GM21737 (cell line): ENCODE results near the gene TDRD1.

Experiments used
- ATAC-seq: cut with Tn5 transposase; IDR thresholded peaks from one replicate; pipeline ENCODE4 v1.9.1; 2021; ENCODE audit warnings: mild to moderate bottlenecking, moderate library complexity; ENCODE audit not compliant: unreplicated experiment

The TDRD1 gene

DNA sequence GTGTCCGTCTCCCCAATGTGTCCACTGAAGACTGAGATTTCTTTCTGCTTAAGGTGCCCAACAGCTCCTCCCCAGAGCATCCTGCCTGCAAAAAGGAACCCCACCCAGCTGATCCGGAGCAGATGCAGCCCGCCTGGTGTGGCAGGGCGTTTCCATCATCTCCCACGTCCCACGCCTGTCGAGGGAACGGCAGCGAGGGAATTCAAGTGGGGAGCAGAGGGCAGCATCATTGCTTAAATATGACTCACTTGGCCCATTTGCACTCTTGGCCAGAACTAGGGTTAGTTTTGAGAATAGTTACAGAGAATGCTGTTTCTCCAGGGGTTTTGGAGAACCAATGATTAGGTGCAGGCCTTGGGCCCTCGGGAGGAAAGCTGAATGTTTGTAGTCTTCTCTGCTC, 80.7 kb downstream of the TDRD1 start:
- no peak for ATAC-seq

DNA sequence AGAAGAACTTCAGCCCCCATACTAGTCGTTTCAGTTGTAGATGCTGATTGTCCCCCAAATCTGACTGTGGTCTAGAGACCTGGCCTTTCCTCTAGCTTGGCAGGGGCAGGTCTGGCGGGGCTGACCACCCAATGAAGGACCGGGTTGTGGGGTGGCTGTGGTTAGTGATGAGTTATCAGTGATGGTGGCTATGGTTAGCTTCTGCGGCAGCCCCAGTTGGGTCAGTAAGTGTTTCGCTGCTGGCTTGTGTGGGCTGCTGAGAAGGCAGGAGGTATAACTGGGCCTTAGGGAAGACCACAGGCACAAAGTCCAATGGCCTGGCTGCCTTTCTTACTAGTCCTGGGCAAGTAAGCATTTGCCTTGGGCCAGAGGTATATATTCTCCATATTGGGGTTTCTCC, 81.2 kb downstream of the TDRD1 start:
- ATAC-seq = no peak

DNA sequence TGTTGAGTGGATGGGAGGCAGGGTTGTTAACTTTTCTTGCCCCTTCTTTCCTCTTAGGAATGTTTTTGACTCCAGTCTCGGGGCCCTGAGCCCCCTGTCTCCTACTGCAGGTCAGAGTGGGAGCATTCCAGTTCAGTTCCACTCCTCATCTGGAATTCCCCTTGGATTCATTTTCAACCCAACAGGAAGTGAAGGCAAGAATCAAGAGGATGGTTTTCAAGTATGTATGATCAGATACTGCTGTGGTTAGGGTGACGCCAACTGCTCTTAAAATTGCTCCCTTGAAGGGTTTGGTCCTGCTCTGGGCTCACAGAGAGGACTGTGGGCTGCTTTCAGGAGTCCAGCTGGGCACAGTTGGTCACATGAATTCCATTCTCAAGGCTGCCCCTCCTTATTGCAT, 81.9 kb downstream of the TDRD1 start:
- ATAC-seq = no peak

DNA sequence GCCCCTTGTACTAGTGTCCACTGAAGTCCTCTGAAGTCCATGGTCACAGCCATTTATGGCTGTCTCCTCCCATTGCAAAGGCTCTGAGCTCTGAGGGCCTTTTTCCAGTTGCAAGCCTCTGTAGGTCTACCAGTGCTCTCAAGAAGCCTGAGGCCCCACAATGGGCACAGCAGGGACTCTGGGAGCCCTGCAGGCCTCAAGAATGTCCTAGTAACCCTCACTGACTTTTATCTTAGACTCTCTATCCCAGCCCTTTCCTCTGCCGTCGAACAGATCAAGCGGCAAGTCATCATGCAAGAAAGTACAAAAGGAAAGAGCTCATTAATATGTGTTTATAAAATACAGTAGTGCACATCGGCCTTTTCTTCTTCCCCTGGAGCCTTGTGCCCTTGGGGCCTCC, 83.3 kb downstream of the TDRD1 start:
- ATAC-seq = no peak

DNA sequence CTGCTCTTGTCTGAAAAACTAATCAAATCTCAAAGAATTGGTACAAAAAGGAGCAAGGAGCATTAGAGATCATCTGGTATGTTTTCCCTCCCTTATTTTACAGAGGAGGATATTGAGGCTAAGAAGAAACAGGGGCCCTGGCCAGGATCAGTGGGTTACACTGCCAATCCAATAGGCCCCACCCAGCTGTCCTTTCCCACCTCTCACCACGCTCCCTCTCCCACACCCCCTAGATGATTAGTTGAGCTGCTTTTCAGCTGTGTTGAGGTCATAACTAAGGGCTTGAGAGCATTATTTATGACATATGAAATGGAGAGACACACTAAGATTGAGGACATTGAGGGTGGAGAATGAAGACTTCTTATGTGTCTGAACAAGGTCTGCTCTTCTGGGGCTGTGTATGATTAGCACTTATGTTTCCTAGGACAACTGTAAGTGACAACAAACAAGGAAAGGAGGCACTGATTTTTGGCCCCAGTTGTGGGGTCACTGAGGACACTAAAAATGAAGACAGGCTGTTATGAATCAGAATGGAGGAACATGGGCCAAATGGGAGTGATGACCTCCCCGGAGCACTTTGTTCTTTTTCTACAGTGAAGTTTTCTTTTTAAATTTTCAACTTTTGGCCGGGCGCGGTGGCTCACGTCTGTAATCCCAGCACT, 86.4 kb downstream of the TDRD1 start:
- no peak for ATAC-seq

DNA sequence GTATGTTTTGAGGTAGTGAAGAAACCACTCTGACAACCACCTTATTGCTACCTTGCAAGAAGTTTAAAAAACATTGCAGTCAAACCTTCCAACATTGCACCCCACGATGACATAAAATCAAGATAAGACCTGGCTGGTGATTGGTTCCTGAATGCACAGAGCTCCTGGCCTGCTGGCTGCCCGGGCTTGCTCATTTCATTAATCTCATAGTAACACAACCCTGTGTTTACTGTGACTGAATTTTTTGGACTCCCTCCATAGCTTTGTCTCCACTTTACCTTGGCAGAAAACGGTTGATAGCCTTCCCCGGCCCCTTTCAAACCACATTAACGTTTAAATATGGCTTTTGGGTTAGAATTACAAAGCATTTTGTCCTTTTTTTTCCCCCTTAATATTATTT, 87.4 kb downstream of the TDRD1 start:
- ATAC-seq = no peak

DNA sequence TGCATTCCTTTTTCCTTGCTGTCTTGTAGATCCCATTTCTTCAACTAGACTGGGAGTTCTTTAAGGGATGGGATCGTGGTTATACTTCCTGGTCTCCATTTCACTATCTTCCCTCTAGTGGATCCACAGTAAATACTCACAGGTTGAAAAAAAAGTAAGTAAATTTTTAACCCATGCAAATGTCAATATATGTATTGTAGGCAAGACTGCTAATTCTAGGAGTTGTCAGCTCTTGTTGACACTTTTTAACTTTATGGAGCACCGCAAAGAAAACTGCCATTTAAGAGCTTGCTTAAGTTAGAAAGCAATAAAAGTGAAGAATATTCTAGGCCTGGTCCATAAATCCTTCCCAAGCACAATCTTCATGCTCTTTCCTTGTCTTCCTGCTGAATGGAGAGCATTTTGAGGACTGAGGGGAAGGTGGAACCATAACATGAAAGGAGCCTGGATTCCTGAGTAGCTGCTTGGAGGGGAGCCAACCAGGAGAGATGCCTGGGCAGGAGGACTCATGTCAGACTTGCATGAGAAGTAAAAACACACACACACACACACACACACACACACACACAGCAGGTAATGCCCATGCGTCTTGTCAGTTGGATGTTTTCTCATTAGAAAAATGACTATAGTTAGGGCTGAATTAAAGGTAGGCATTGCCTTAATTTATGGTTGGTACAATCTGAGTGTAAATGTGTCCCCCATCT, 92.1 kb downstream of the TDRD1 start:
- no peak for ATAC-seq

- no peak for ATAC-seq
Observed at GRCh38 chr10:114271779-114272167, 92.6 kb downstream of the TDRD1 start.

DNA sequence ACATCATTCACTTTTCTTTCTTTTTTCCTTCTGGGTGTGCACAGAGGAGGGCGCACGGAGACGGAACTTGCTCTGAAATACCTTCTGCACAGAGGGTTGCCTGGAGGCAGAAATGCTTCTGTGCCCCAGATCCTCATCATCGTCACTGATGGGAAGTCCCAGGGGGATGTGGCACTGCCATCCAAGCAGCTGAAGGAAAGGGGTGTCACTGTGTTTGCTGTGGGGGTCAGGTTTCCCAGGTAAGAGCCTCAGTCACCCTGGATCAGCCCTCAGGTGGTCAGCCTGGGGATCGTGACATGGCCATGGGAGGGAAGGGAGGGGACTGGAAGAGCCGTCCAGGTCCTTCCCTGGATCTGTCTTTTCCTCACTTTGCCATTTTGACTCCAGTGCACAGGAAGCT, 93.5 kb downstream of the TDRD1 start:
- no peak for ATAC-seq

- no peak for ATAC-seq
Observed at GRCh38 chr10:114273910-114274309, 94.8 kb downstream of the TDRD1 start.

- ATAC-seq = no peak
Observed at GRCh38 chr10:114274616-114275453, 95.7 kb downstream of the TDRD1 start.

GRCh38 chr10:114276066-114276465, 96.9 kb downstream of the TDRD1 start:
- ATAC-seq = no peak

DNA sequence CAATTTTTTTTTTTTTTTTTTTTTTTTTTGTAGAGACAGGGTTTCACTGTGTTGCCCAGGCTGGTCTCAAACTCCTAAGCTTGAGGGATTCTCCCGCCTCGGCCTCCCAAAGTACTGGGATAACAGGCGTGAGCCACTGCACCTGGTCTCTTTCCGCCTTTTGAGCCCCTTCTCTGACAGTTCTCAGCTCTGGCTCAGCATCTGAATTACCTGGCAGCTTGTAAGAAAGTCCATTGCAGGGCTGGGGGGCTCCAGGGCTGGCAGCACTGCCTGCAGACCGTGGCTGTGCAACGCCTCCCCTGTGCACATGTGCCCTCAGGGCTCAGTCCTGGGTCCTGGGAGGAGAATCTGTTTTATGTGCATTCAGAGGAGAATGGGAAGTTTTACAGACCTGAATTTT, 97.5 kb downstream of the TDRD1 start:
- no peak for ATAC-seq

- no peak for ATAC-seq
Observed at GRCh38 chr10:114278140-114278883, 99.2 kb downstream of the TDRD1 start.

- no peak for ATAC-seq
Observed at GRCh38 chr10:114278884-114279191, 99.7 kb downstream of the TDRD1 start.

DNA sequence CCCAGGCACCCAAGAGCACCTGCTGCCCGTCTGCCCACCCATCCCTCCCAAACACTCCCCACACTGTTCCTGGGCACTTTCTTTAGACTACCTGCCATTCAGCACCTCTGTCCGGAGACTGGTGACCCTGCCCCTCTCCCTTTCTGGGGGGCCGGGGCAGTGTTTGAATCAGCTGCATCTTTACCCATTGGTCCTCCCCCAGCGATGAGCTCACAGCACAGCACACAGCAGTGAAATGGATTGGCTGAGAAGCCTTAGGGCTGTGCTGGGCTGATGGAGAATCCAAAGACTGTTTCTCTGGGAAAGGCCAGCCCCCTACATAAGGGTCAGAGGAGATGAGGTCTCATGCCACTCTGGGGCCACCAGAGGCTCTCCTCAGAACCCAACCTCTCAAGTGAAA, 100.1 kb downstream of the TDRD1 start:
- ATAC-seq = no peak

DNA sequence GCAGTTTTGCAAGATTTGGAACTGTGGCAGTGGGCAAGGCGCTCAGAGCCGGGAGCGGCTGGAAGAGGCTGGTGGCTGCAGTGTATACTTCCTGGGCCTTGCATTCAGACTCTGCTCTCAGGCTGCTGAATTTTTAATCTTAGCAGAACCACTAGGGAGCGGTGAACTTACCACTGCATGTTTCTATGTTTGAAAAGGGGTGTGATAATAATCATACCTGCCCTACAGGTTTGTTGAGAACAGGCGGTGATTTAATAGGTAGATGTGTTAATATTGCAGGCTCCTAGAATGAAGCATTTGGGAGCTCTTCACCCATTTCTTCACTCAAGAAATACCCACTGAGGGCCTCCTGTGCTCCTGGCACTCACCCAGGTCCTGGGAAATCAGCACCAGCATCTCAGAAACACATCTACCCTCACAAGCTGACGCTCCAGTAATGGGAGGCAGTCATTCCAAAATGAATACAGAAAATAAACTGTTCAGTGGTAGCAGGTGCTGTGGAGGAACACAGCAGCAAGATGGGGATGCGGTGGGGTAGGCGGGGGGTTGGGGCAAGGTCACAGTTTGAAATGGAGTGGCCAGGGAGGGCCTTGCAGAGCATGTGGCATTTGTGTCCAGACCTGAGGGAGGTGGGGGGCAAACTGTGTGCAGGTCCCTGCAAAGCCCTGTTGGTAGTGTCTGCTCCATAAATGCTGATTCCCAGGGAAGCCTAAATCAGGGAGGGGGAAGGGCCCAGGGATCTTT, 100.9 kb downstream of the TDRD1 start:
- ATAC-seq = no peak

DNA sequence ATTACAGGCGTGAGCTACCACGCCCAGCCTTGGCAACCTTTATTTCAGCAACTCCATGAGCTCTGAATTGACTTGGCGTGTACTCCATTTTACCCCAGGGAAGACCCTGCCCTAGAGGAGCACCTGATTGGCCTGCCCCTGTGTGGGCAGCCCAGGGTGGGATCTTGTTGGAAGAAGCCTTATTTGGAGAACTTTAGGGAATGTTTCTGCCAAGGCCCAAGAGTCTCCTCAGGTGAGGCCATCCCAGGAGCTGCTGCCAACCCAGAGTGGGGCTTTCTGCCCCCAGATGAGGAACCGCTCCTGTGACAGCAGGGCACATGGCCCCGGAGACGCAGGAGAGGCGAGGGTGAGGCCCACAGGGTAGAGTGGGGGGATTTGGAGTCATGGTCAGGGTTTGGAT, 101.9 kb downstream of the TDRD1 start:
- ATAC-seq = no peak

GRCh38 chr10:114281461-114281860, 102.3 kb downstream of the TDRD1 start:
- no peak for ATAC-seq
